ENCODE results near the gene SIGLEC12.

SIGLEC12 gene

DNA sequence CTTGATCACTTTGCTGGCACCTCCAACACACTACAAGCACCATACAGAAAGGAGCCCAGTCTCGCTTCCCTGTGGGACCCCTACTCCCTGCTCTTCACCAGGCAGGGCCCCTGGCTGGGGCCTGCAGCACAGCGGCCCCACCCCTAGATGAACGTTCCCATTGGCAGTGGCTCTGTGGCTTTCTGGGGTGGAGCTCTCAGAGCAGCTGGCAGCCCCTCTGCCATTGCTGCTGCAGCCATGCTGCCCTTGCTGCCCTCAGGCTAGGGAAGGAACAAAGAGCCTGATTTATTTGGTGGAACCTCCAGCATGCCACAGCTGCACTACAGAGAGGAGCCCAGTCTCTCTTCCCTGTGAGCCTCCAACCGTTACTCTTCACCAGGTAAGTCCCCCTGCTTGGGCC lies 24.1 kb upstream of the SIGLEC12 start:
- H3K4me1 ChIP-seq (ENCODE audit: insufficient read depth, low read length): no peaks in the 10 kb centered on the region
- no peaks in the 10 kb centered on the region for H3K79me2 ChIP-seq (ENCODE audit: insufficient read depth, low read length)
- no peak overlapping the region for H3K9ac ChIP-seq (ENCODE audit: low read depth, low read length)
- ATAC-seq (ENCODE audit: insufficient read depth, low read depth): no peak
- TF ChIP-seq, protein P1, sequence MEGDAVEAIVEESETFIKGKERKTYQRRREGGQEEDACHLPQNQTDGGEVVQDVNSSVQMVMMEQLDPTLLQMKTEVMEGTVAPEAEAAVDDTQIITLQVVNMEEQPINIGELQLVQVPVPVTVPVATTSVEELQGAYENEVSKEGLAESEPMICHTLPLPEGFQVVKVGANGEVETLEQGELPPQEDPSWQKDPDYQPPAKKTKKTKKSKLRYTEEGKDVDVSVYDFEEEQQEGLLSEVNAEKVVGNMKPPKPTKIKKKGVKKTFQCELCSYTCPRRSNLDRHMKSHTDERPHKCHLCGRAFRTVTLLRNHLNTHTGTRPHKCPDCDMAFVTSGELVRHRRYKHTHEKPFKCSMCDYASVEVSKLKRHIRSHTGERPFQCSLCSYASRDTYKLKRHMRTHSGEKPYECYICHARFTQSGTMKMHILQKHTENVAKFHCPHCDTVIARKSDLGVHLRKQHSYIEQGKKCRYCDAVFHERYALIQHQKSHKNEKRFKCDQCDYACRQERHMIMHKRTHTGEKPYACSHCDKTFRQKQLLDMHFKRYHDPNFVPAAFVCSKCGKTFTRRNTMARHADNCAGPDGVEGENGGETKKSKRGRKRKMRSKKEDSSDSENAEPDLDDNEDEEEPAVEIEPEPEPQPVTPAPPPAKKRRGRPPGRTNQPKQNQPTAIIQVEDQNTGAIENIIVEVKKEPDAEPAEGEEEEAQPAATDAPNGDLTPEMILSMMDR (IDR thresholded peaks at IDR 0.05; ENCODE audit: borderline replicate concordance, extremely low read depth, low read length, poor library complexity, severe bottlenecking): no peak
- no peak for TF ChIP-seq EZH2 (IDR thresholded peaks at IDR 0.05; ENCODE audit: borderline replicate concordance, low read depth, low read length, severe bottlenecking)
- H3K4me3 ChIP-seq (ENCODE audit: low read depth in 1 of 2, low read length in 2 of 2): no peak overlapping the region
- no peak overlapping the region for H2AFZ ChIP-seq (ENCODE audit: low read depth, low read length)
- H3K36me3 ChIP-seq (ENCODE audit: insufficient read depth, low read length): no peaks in the 10 kb centered on the region
- no peak overlapping the region for H3K27ac ChIP-seq (ENCODE audit: low read length)
- DNase-seq: no peak
- no peaks in the 10 kb centered on the region for H3K9me3 ChIP-seq (ENCODE audit: insufficient read depth, low read length, severe bottlenecking)
- H3K4me2 ChIP-seq (ENCODE audit: insufficient read depth, low read length): no peak overlapping the region
- peaks cover 6% of the 10 kb centered on the region for H3K27me3 ChIP-seq (ENCODE audit: insufficient read depth, low read length, poor library complexity)
- peaks cover 3% of the 10 kb centered on the region; the same call in 1 of the 2 replicates for H4K20me1 ChIP-seq (ENCODE audit: insufficient read depth, low read length)

DNA sequence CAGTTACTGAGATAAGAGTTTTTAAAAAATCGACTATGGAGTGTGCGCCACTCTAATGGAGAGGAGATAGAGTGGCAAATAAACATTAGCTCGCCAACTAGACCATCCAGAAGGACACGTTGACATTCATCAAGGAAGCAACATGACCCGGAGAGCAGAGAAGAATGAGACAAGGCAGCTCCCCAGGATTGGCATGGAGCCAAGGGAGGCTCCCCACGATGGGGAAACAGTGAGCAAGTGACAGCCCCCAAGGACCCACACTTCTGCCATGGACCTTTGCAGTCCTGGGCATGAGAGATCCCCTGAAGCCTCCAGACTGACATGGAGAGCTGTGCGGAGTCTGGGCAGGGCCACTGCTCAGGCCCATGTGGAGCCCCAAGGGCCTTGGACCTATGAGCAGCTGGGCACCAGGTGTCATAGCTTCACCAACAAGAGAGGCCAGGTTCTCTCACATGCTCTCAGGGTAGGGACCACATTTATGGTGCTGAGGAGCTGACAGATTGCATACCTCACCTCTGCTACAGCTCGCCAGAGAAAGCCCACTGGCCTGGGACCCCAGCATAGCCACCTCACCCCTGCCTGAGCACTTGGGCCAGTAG lies 23.2 kb upstream of the SIGLEC12 start:
- ATAC-seq (ENCODE audit: insufficient read depth, low read depth) (no peak), DNase-seq (no peak)
- Histone ChIP-seq H3K27me3 (ENCODE audit: insufficient read depth, low read length, poor library complexity) (peaks cover 6% of the 10 kb centered on the region), H4K20me1 (ENCODE audit: insufficient read depth, low read length) (peaks cover 3% of the 10 kb centered on the region; the same call in 1 of the 2 replicates), H3K27ac (ENCODE audit: low read length) (no peak overlapping the region), H3K4me1 (ENCODE audit: insufficient read depth, low read length) (no peaks in the 10 kb centered on the region), H3K9ac (ENCODE audit: low read depth, low read length) (no peak overlapping the region), H3K9me3 (ENCODE audit: insufficient read depth, low read length, severe bottlenecking) (no peaks in the 10 kb centered on the region), H3K36me3 (ENCODE audit: insufficient read depth, low read length) (no peaks in the 10 kb centered on the region), H3K4me2 (ENCODE audit: insufficient read depth, low read length) (no peak overlapping the region), H3K79me2 (ENCODE audit: insufficient read depth, low read length) (no peaks in the 10 kb centered on the region), H3K4me3 (ENCODE audit: low read depth in 1 of 2, low read length in 2 of 2) (no peak overlapping the region), H2AFZ (ENCODE audit: low read depth, low read length) (no peak overlapping the region)
- TF ChIP-seq, protein P1 (IDR thresholded peaks at IDR 0.05; ENCODE audit: borderline replicate concordance, extremely low read depth, low read length, poor library complexity, severe bottlenecking): no peak
- TF ChIP-seq EZH2 (IDR thresholded peaks at IDR 0.05; ENCODE audit: borderline replicate concordance, low read depth, low read length, severe bottlenecking): no peak

DNA sequence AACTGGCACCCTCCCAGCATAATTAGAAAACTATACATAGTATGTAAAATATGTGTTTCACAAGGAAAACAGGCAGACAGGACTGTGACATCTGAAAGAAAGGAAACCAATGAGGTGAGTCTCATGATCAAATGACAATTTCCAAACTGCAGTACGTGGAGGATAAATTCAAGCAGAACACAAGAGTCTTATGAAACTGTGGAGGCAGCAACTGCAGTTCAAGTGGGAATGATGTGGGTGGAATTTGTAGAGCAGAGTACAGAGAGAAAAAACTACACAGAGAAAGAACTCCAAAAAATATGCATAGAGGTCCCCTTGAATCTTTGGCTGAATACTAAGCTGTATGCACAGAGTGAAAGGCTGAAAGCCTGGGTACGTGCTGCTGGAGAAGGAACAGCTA lies 20.2 kb upstream of the SIGLEC12 start:
- H3K4me3 ChIP-seq (ENCODE audit: low read depth in 1 of 2, low read length in 2 of 2): no peak overlapping the region
- no peak overlapping the region for H3K9ac ChIP-seq (ENCODE audit: low read depth, low read length)
- H4K20me1 ChIP-seq (ENCODE audit: insufficient read depth, low read length): no peaks in the 10 kb centered on the region
- no peaks in the 10 kb centered on the region for H3K36me3 ChIP-seq (ENCODE audit: insufficient read depth, low read length)
- no peaks in the 10 kb centered on the region for H3K79me2 ChIP-seq (ENCODE audit: insufficient read depth, low read length)
- H3K27me3 ChIP-seq (ENCODE audit: insufficient read depth, low read length, poor library complexity): no peaks in the 10 kb centered on the region
- no peak overlapping the region for H2AFZ ChIP-seq (ENCODE audit: low read depth, low read length)
- ATAC-seq (ENCODE audit: insufficient read depth, low read depth): no peak
- H3K27ac ChIP-seq (ENCODE audit: low read length): no peak overlapping the region
- no peak for DNase-seq
- H3K9me3 ChIP-seq (ENCODE audit: insufficient read depth, low read length, severe bottlenecking): no peaks in the 10 kb centered on the region
- H3K4me1 ChIP-seq (ENCODE audit: insufficient read depth, low read length): no peaks in the 10 kb centered on the region
- TF ChIP-seq, protein P1 (IDR thresholded peaks at IDR 0.05; ENCODE audit: borderline replicate concordance, extremely low read depth, low read length, poor library complexity, severe bottlenecking): no peak
- no peak for TF ChIP-seq EZH2 (IDR thresholded peaks at IDR 0.05; ENCODE audit: borderline replicate concordance, low read depth, low read length, severe bottlenecking)
- no peak overlapping the region for H3K4me2 ChIP-seq (ENCODE audit: insufficient read depth, low read length)
